Measurements from ENCODE around the gene FOXR1.
A peak's percentile ranks its signal among the peaks of the same experiment; 100 is the strongest.
"Not testable (repeated sequence)": the region's sequence is repeated elsewhere in the genome, so short reads cannot be mapped to it uniquely, and the experiment has no call there.

Gene FOXR1

GRCh38 chr11:118997627-118998387, 26.2 kb downstream of the FOXR1 start, which contains the start of gene CENATAC:
TSS of gene CENATAC (plus strand) at chr11:118998138. CDS start at chr11:118998198, 60 bp downstream.
- peak; percentile 83 for DNase-seq

GRCh38 chr11:118998388-118998717, 26.8 kb downstream of the FOXR1 start:
- DNase-seq, result no peak

GRCh38 chr11:118998822-118999221, 27.3 kb downstream of the FOXR1 start:
- peak; percentile 62 for DNase-seq

- DNase-seq, result peak; percentile 62
Measured at GRCh38 chr11:119000906-119001305, 29.3 kb downstream of the FOXR1 start.

GRCh38 chr11:119006656-119007055, 35.1 kb downstream of the FOXR1 start:
- DNase-seq, result no peak

GRCh38 chr11:119011476-119012053, 40.0 kb downstream of the FOXR1 start:
- DNase-seq, result no peak

GRCh38 chr11:119012629-119013170, 41.1 kb downstream of the FOXR1 start:
- DNase-seq, result no peak

- no peak for DNase-seq
Measured at GRCh38 chr11:119014209-119014924, 42.8 kb downstream of the FOXR1 start.

GRCh38 chr11:119015054-119015611, 43.6 kb downstream of the FOXR1 start:
- DNase-seq, result no peak

GRCh38 chr11:119016216-119017009, 44.9 kb downstream of the FOXR1 start:
- no peak for DNase-seq

- DNase-seq, result not testable (repeated sequence)
Measured at GRCh38 chr11:119017377-119017776, 45.8 kb downstream of the FOXR1 start.

GRCh38 chr11:119018074-119018938, 46.7 kb downstream of the FOXR1 start, which contains the start of the genes RPS25 and TRAPPC4:
TSS of gene RPS25 (minus strand) at chr11:119018343. CDS start at chr11:119018284, 59 bp downstream.
TSS of gene TRAPPC4 (plus strand) at chr11:119018766. CDS start at chr11:119018796, 30 bp downstream.
- DNase-seq, result peak; percentile 96

- DNase-seq, result no peak
Measured at GRCh38 chr11:119019996-119020395, 48.4 kb downstream of the FOXR1 start.

- no peak for DNase-seq
Measured at GRCh38 chr11:119021631-119022030, 50.1 kb downstream of the FOXR1 start.

GRCh38 chr11:119023741-119024140, 52.2 kb downstream of the FOXR1 start:
- DNase-seq, result no peak

- no peak for DNase-seq
Measured at GRCh38 chr11:119024430-119025098, 53.0 kb downstream of the FOXR1 start.

- no peak for DNase-seq
Measured at GRCh38 chr11:119025099-119025473, 53.5 kb downstream of the FOXR1 start.

- DNase-seq, result no peak
Measured at GRCh38 chr11:119025541-119025940, 54.0 kb downstream of the FOXR1 start.

- no peak for DNase-seq
Measured at GRCh38 chr11:119025978-119026766, 54.6 kb downstream of the FOXR1 start.

- DNase-seq, result no peak
Measured at GRCh38 chr11:119026970-119027369, 55.4 kb downstream of the FOXR1 start.

Data from fibroblast of skin of abdomen (primary cell).